ENCODE measurements around the gene FGD2. TPM values are rescaled to one million over a fixed set of nuclear protein-coding genes. Genes with fewer than 3 reads are reported as not detected.

FGD2 gene
- total and polyA plus RNA-seq, 8 donors: 0.98 to 13.2 (median 2.8) TPM

DNA sequence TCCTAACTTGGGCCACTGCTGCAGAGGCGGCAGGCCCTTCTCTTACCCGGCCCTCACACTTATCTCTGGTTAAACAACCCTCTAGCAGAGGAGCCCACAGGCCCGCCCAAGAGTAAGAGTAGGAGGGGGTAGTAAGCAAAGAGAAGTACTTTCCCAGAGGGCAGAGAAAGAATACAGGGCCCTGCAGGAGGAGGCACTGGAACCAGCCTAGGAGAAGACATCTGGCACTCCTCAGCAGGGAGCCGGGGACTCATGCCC is 29.5 kb upstream of the FGD2 start:
- H3K27me3 ChIP-seq: no peaks in the 10 kb centered on the region
- H3K36me3 ChIP-seq: peaks cover 11 to 70% (median 39%) of the 10 kb centered on the region in 3 donors
- FAIRE-seq (no peak), ATAC-seq (no peak), DNase-seq (no peak)
- no peaks in the 10 kb centered on the region for H3K9me3 ChIP-seq
- H3K4me1 ChIP-seq: peaks cover 0 to 16% (median 13%) of the 10 kb centered on the region in 3 donors
- no peak overlapping the region for H3K27ac ChIP-seq
- 88 to 89% methylated on average over 4 of the region's 4 CpGs for WGBS, 2 donors
- TF ChIP-seq, protein P1, sequence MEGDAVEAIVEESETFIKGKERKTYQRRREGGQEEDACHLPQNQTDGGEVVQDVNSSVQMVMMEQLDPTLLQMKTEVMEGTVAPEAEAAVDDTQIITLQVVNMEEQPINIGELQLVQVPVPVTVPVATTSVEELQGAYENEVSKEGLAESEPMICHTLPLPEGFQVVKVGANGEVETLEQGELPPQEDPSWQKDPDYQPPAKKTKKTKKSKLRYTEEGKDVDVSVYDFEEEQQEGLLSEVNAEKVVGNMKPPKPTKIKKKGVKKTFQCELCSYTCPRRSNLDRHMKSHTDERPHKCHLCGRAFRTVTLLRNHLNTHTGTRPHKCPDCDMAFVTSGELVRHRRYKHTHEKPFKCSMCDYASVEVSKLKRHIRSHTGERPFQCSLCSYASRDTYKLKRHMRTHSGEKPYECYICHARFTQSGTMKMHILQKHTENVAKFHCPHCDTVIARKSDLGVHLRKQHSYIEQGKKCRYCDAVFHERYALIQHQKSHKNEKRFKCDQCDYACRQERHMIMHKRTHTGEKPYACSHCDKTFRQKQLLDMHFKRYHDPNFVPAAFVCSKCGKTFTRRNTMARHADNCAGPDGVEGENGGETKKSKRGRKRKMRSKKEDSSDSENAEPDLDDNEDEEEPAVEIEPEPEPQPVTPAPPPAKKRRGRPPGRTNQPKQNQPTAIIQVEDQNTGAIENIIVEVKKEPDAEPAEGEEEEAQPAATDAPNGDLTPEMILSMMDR (IDR thresholded peaks at IDR 0.05): no peak
- H3K4me3 ChIP-seq: no peak overlapping the region
- intact Hi-C loops (cut with DNase I): loop anchor here in 1 of 3 donors (10.0 kb wide), 1 partner anchor 71 kb away; no protein-coding TSS in a partner anchor

- no peaks in the 10 kb centered on the region for H3K9me3 ChIP-seq
- FAIRE-seq: no peak
- H3K27ac ChIP-seq: no peak overlapping the region
- H3K4me3 ChIP-seq: no peak overlapping the region
- H3K4me1 ChIP-seq: peaks cover 0 to 17% (median 16%) of the 10 kb centered on the region in 3 donors
- WGBS, 2 donors: 87 to 91% methylated on average over 7 of the region's 7 CpGs
- H3K36me3 ChIP-seq: peaks cover 11 to 65% (median 35%) of the 10 kb centered on the region in 3 donors
- intact Hi-C loops (cut with DNase I): loop anchor here in 1 of 3 donors (10.0 kb wide), 1 partner anchor 72 kb away; no protein-coding TSS in a partner anchor
- TF ChIP-seq, protein P1 (IDR thresholded peaks at IDR 0.05): no peak
- DNase-seq: no peak
- H3K27me3 ChIP-seq: no peaks in the 10 kb centered on the region
- no peak for ATAC-seq
These were observed 28.9 kb upstream of the FGD2 start for GRCh38 chr6:36976509-36976908.

- Histone ChIP-seq H3K4me1 (peaks cover 0 to 22% (median 16%) of the 10 kb centered on the region in 3 donors), H3K9me3 (no peaks in the 10 kb centered on the region), H3K4me3 (no peak overlapping the region), H3K27ac (no peak overlapping the region), H3K36me3 (peaks cover 11 to 60% (median 31%) of the 10 kb centered on the region in 3 donors), H3K27me3 (no peaks in the 10 kb centered on the region)
- 90 to 93% methylated on average over 6 of the region's 6 CpGs for WGBS, 2 donors
- ATAC-seq (no peak), FAIRE-seq (no peak), DNase-seq (no peak)
- intact Hi-C loops (cut with DNase I): loop anchor here in 1 of 3 donors (10.0 kb wide), 1 partner anchor 72 kb away; no protein-coding TSS in a partner anchor
- TF ChIP-seq, protein P1 (IDR thresholded peaks at IDR 0.05): no peak
These were observed 28.5 kb upstream of the FGD2 start for GRCh38 chr6:36976931-36977330.

DNA sequence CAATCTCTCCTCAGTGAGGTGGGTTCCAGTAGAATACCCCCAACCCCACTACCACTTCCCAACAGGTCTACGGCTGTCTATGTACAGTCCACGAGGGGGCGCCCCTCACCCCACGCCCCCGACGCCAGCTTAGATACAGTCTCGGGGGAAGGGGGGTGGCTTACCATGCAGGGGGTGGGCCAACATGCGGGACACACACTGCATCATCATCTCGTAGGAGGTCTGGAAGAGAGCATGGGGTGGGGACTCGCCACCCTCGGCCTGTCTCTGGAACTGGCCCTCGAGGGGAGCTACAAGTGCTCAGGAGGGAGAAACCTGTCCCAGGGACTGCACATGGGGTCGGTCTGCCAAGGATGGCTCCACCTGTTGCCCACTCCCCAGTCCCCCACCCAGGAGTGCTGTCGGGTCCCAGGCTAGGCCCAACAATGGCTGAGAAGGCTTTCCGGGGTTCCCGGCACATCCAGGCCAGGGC is 27.9 kb upstream of the FGD2 start:
- H3K27me3 ChIP-seq: no peaks in the 10 kb centered on the region
- no peak for ATAC-seq
- WGBS, 2 donors: 74 to 79% methylated on average over 16 of the region's 16 CpGs
- no peaks in the 10 kb centered on the region for H3K9me3 ChIP-seq
- H3K36me3 ChIP-seq: peaks cover 11 to 55% (median 26%) of the 10 kb centered on the region in 3 donors
- no peak for FAIRE-seq
- no peak for DNase-seq
- TF ChIP-seq, protein P1 (IDR thresholded peaks at IDR 0.05): peak in 3 of 4 donors; percentile 8 to 27 (median 11)
- intact Hi-C loops (cut with DNase I): loop anchor here in 1 of 3 donors (10.0 kb wide), 1 partner anchor 73 kb away; no protein-coding TSS in a partner anchor
- peaks cover 0 to 24% (median 16%) of the 10 kb centered on the region in 3 donors for H3K4me1 ChIP-seq
- H3K4me3 ChIP-seq: no peak overlapping the region
- H3K27ac ChIP-seq: no peak overlapping the region
